Melanocyte of skin (primary cell): ENCODE results near the gene C11orf21. TPM values are rescaled to one million over a fixed set of nuclear protein-coding genes. Genes with fewer than 3 reads are reported as not detected.

Source experiments
- small RNA-seq, 2 donors: library from RNA; depleted of rRNA; stranded (forward); fragments of <200 nt; gene quantifications; one replicate each; pipeline ENCODE3, GENCODE V24; 2012
- total RNA-seq, 2 donors: library from RNA; depleted of rRNA; stranded (reverse); fragments of >200 nt; gene quantifications; 2 replicates each; pipeline ENCODE4 v1.2.3, GENCODE V29; 2012

Gene C11orf21
- total RNA-seq = not detected

DNA sequence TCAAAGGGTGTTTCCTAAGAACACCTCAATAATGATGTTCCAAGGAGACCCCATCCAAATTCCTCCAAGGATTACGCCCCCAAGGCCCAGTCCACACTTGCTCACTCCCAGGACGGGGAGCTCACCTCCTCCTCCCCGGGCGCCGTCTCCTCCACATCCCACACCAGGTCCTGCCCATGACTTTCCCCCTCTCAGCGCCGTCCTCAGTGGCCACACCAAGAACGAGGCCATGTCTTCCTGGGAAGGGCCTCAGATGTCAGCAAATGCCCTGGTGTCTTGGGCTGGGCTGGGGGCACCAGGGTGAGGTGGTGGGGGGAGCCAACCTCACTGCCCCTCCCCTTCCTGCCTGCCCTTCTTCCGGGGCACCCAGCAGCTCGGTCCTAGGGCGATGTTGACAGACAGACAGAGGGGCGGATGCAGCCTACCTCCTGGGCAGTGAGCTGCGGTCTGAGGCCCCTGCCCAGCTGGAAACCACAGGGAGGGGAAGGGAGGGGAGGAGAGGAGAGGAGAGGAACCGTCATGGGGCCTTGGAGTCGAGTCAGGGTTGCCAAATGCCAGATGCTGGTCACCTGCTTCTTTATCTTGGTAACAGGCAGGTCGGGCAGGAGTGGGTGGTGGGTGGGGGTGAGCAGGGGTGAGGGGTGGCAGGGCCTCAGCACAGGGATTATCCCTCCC is at the start of gene C11orf21, which contains the start of gene TSPAN32:
C11orf21 (minus strand) TSS at position 288 of the 675 bp plus-strand sequence; CDS start at position 178, 110 bp downstream.
TSPAN32 (plus strand) TSS at position 383 of the 675 bp plus-strand sequence; CDS start at position 520, 137 bp downstream.

DNA sequence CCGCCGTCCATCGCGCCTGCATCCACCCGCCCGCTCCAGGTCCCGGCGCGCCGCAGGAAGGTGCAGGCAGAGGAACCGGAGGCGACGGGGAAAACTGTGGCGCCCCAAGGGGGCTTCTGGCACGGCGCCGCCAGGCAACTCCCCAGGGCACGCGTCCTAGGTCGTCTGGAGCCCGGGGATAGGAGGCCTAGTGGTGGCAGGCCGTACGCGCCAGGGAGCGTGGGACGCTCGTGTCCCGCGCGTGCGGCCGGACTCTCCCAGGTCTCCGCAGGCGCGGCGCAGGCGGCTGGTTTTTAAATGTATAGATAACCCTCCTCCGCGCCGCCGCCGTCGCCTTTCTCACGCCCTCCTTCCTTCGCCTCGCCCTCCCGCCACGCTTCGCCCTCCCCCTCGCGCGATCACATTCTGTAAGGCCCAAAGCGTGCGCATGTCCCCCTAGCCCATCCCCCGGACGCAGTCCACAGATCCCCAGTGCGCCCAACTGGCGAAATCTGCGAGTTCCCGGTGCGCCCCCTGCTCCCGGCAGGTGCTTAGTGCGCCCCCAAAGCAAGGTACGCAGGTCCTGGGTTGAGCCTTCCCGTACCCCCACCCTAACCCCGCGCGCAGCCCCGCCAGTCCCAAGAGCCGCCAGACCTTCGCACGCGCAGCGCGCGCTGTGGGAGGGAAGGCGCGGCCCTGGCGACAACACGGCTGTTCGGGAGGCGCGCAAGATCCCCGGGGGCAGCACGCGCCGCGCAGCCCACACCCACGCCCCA is 31.2 kb downstream of the C11orf21 start, which contains the start of gene ASCL2:
ASCL2 (minus strand) TSS at position 267 of the 755 bp plus-strand sequence; CDS start at position 11, 256 bp downstream.

Small RNA genes within 50 kb of the gene (small RNA-seq; reads per million reads assigned to genes)
- 0 reads per million in 2 donors for gene RNU6-878P

Other genes starting within 250 kb of the C11orf21 start
- under 1 TPM; under 0.01 to 0.33 TPM for gene IGF2, start 162.5 kb downstream of the C11orf21 start, total RNA-seq
- gene INS, start 140.7 kb downstream of the C11orf21 start, total RNA-seq = not detected
- gene TH, start 130.1 kb downstream of the C11orf21 start, total RNA-seq = not detected
- not detected for gene ASCL2, start 31.3 kb downstream of the C11orf21 start, total RNA-seq
- under 1 TPM in 1 of 2 donors, not detected in 1; 0.34 TPM for gene TSPAN32, start 95 bp upstream of the C11orf21 start, total RNA-seq
- 100 to 1,000 TPM; 213 to 260 TPM for gene CD81, start 75.4 kb upstream of the C11orf21 start, total RNA-seq
- 10 to 100 TPM; 38.2 to 47.6 TPM for gene TSSC4, start 98.8 kb upstream of the C11orf21 start, total RNA-seq
- gene TRPM5, start 142.6 kb upstream of the C11orf21 start, total RNA-seq = not detected
- not detected for gene KCNQ1, start 143.1 kb upstream of the C11orf21 start, total RNA-seq